Osteoblast (primary cell): ENCODE data around the gene NOL12. TPM values are rescaled to one million over a fixed set of nuclear protein-coding genes. Genes with fewer than 3 reads are reported as not detected.

Experiments
- DNase-seq: peaks from one replicate; pipeline ENCODE4 v3.0.0; 2011; ENCODE audit warnings: low spot score, mixed read lengths; ENCODE audit not compliant: insufficient read length; ENCODE audit errors: missing footprints
- H2AFZ ChIP-seq: 2 replicates; pipeline ENCODE4 v1.6.0; 2011; ENCODE audit warnings: mild to moderate bottlenecking, low read length
- H3K27ac ChIP-seq: 2 replicates; pipeline ENCODE4 v1.5.1; 2011; ENCODE audit warnings: mild to moderate bottlenecking, low read depth, low read length, moderate library complexity
- H3K27me3 ChIP-seq: 2 replicates; pipeline ENCODE4 v1.6.0; 2012; ENCODE audit warnings: mild to moderate bottlenecking, control low read depth, inconsistent platforms, low read length, moderate library complexity; ENCODE audit not compliant: insufficient read depth
- H3K36me3 ChIP-seq: 2 replicates; pipeline ENCODE4 v1.5.1; 2011; ENCODE audit warnings: mild to moderate bottlenecking, low read length, control low read depth, moderate library complexity; ENCODE audit not compliant: insufficient read depth
- H3K4me1 ChIP-seq: 2 replicates; pipeline ENCODE4 v1.5.1; 2011; ENCODE audit warnings: mild to moderate bottlenecking, low read length, control low read depth, moderate library complexity; ENCODE audit not compliant: insufficient read depth
- H3K4me2 ChIP-seq: 2 replicates; pipeline ENCODE4 v1.6.0; 2011; ENCODE audit warnings: mild to moderate bottlenecking, low read length; ENCODE audit not compliant: insufficient read depth
- H3K4me3 ChIP-seq: fragments of 200-600 bp; sonication (generic); 3 replicates; pipeline ENCODE4 v1.5.1; 2012; ENCODE audit warnings: mild to moderate bottlenecking, low read length, inconsistent platforms; ENCODE audit not compliant: insufficient read depth
- H3K79me2 ChIP-seq: 2 replicates; pipeline ENCODE4 v1.6.0; 2012; ENCODE audit warnings: mild to moderate bottlenecking, low read length, control low read depth, inconsistent platforms; ENCODE audit not compliant: insufficient read depth
- H3K9me3 ChIP-seq: 2 replicates; pipeline ENCODE4 v1.5.1; 2011; ENCODE audit warnings: low read depth, low read length, control low read depth
- H4K20me1 ChIP-seq: 2 replicates; pipeline ENCODE4 v1.6.0; 2012; ENCODE audit warnings: mild to moderate bottlenecking, low read length, control low read depth; ENCODE audit not compliant: insufficient read depth
- CTCF ChIP-seq: IDR thresholded peaks from 2 replicates; pipeline ENCODE4 v1.5.1; 2011; ENCODE audit warnings: mild to moderate bottlenecking, low read depth, low read length, moderate library complexity; ENCODE audit errors: extremely low read depth
- total RNA-seq: library from RNA; depleted of rRNA; stranded (reverse); fragments of >200 nt; gene quantifications from 2 replicates; pipeline ENCODE4 v1.2.3, GENCODE V29; 2012

Gene NOL12
- total RNA-seq, 1 donor: 9.0 TPM

GRCh38 chr22:37710675-37711074 lies 24.5 kb downstream of the NOL12 start:
- H2AFZ ChIP-seq: no peak overlapping the region
- H3K9me3 ChIP-seq: no peaks in the 10 kb centered on the region
- H3K27ac ChIP-seq: no peak overlapping the region
- H3K4me1 ChIP-seq: no peaks in the 10 kb centered on the region
- no peak overlapping the region for H3K4me2 ChIP-seq
- H3K79me2 ChIP-seq: no peaks in the 10 kb centered on the region
- no peaks in the 10 kb centered on the region for H4K20me1 ChIP-seq
- no peaks in the 10 kb centered on the region for H3K27me3 ChIP-seq
- TF ChIP-seq CTCF: no peak
- H3K36me3 ChIP-seq: no peaks in the 10 kb centered on the region
- DNase-seq: peak; percentile 58
- no peak overlapping the region for H3K4me3 ChIP-seq

- H3K4me3 ChIP-seq: no peak overlapping the region
Measured at GRCh38 chr22:37711490-37711889, 25.3 kb downstream of the NOL12 start.

GRCh38 chr22:37713761-37714160 lies 27.6 kb downstream of the NOL12 start:
- no peaks in the 10 kb centered on the region for H3K4me1 ChIP-seq
- no peak for TF ChIP-seq CTCF

More at GRCh38 chr22:37711490-37711889, 25.3 kb downstream of the NOL12 start:
- DNase-seq: no peak
- no peaks in the 10 kb centered on the region for H3K27me3 ChIP-seq
- H3K9me3 ChIP-seq: no peaks in the 10 kb centered on the region
- no peak overlapping the region for H3K27ac ChIP-seq
- H4K20me1 ChIP-seq: no peaks in the 10 kb centered on the region
- no peaks in the 10 kb centered on the region for H3K36me3 ChIP-seq
- no peak overlapping the region for H3K4me2 ChIP-seq
- no peak overlapping the region for H2AFZ ChIP-seq
- H3K4me1 ChIP-seq: no peaks in the 10 kb centered on the region
- TF ChIP-seq CTCF: no peak
- H3K79me2 ChIP-seq: no peaks in the 10 kb centered on the region

GRCh38 chr22:37714634-37715033 lies 28.5 kb downstream of the NOL12 start:
- Histone ChIP-seq H4K20me1 (no peaks in the 10 kb centered on the region), H3K36me3 (no peaks in the 10 kb centered on the region), H3K4me3 (no peak overlapping the region), H2AFZ (no peak overlapping the region), H3K79me2 (no peaks in the 10 kb centered on the region), H3K27me3 (no peaks in the 10 kb centered on the region), H3K27ac (no peak overlapping the region), H3K4me1 (no peaks in the 10 kb centered on the region), H3K4me2 (no peak overlapping the region), H3K9me3 (no peaks in the 10 kb centered on the region)
- no peak for TF ChIP-seq CTCF
- DNase-seq: no peak

More at GRCh38 chr22:37713761-37714160, 27.6 kb downstream of the NOL12 start:
- no peaks in the 10 kb centered on the region for H4K20me1 ChIP-seq
- no peaks in the 10 kb centered on the region for H3K9me3 ChIP-seq
- no peaks in the 10 kb centered on the region for H3K27me3 ChIP-seq
- no peaks in the 10 kb centered on the region for H3K79me2 ChIP-seq
- H3K27ac ChIP-seq: no peak overlapping the region
- H3K36me3 ChIP-seq: no peaks in the 10 kb centered on the region
- no peak overlapping the region for H3K4me2 ChIP-seq
- H3K4me3 ChIP-seq: no peak overlapping the region
- DNase-seq: no peak
- no peak overlapping the region for H2AFZ ChIP-seq
